GM08714 (cell line): ENCODE data around the gene KIF16B.

Experiments
- H3K4me3 ChIP-seq: fragments of 200-500 bp; sonication (Bioruptor generic); 2 replicates; pipeline ENCODE4 v1.5.1; 2014; ENCODE audit warnings: mild to moderate bottlenecking, low read length, inconsistent platforms
- ZNF274 ChIP-seq: IDR thresholded peaks from 2 replicates; pipeline ENCODE4 v1.6.1; 2012; ENCODE audit warnings: mild to moderate bottlenecking, low read depth, low read length

KIF16B gene

DNA sequence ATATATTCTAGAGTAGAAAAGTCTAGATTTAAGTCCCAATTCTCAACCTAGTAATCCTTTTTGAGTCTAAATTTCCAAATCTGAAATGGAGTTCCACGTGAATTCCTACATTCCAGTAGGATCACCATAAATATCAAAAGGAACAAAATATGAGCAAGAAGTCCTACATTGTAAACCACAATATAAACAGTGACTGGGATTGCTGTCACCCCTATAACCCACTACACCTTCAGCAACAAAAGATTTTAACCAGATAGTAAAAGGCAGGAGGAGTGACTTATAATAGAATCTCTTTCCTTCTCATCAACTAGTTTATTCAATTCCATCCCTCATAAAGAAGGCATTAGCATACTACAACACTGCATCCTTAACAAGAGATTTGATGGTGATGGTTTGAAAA is 210.6 kb downstream of the KIF16B start:
- H3K4me3 ChIP-seq = no peak overlapping the region
- TF ChIP-seq ZNF274 = no peak

DNA sequence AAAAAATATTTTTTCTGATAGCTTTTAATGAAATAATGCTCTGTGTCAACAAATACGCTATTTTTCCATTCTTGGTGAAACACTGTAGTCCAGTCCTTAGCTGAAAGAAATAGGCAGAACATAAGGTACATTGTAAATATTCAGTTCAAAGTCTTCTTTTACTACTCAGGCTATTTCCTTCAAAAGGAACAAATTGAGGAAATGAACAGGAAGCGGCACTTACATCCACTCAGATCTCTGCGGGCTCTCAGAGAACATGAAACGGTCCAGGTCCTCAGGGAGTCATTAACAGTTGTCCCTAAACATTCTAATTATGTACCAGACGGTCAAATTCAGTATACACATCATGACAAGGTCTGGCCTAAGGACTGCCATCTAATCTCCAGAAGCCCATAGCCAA is 212.6 kb downstream of the KIF16B start:
- no peak for TF ChIP-seq ZNF274
- H3K4me3 ChIP-seq = no peak overlapping the region

DNA sequence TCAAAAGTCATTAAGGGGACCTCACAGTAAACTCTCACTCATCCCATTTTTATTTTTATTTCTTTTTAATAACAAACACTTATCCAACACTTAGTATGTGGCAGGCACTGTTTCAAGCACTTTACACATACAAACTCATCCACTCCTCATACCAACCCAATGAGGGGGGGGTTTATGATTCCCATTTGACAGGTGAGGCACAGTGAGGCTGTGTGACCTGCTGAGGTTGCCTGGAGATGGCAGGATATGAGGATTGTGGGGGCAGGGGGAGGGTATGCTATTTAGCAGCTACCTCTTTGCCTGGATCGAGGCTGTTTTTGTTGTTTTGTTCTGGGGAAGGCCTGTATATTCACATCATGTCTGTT is 219.8 kb downstream of the KIF16B start:
- TF ChIP-seq ZNF274 = no peak
- no peak overlapping the region for H3K4me3 ChIP-seq

DNA sequence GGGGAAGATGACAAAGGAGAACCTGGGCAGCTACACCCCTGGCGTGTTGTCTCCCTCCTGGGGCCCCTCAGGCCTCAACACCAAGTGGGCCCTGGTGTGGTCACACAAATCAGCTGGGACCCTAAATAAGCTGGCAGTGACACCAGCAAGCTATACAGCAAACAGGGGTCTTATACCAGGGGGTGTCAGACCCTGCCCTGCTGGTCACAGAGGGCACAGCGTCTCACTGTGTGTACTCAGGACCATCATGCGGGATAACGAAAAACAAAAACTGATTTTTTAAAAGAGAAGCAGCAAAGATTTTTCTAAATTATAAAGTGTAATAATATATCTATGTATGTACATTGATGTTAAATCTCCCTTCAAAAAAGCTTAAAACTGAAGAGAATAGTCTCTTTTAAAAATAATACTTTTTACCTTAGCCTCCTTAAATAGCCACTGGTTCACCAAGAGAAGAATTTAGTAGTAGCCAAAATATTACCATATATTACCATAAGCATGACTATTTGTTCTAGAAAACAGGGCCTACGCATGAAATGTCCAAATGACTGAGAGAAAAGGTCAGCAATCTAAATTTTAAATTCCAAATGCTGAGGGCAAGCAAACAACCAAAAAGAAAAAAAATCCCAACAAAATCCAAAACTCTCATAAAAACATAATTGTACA is 220.4 kb downstream of the KIF16B start:
- no peak for TF ChIP-seq ZNF274
- no peak overlapping the region for H3K4me3 ChIP-seq

DNA sequence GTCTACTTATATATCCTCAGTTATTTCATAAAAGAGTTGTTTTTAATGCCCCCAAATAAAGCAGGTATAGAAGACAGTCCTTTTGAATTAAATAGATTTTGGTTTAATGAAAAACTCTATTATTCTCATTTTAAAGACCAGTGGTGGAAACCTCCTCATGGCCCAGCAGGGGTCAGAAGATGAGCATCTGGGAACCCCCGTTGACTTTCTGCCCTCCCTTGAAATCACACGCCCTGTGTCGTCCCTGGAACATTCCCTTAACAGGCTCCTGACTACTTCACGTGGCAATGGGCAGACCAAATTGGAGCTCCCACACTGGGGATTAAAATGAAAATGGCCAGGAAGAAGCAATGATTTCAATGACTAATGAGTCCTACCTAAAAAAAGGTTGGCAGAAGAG is 220.9 kb downstream of the KIF16B start:
- no peak overlapping the region for H3K4me3 ChIP-seq
- no peak for TF ChIP-seq ZNF274

DNA sequence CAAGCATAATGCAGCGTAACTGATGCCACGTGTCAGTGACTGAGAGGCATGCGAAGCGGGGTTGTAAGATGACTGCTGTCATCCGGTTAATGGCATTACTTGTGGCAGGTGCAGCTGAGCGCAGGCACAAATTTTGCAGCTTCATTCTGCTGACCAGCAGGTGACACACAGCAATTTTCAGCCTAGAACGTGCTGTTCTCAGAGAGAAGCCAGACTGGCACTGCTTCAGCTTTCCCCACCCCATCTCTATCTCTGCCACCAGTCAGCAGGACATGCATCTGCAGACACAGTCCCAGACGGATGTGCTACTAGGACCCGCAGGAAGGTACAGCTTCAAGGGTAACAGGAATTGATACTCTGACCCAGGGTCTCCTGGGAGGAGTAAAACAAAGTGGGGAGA is 221.8 kb downstream of the KIF16B start:
- no peak overlapping the region for H3K4me3 ChIP-seq
- TF ChIP-seq ZNF274 = no peak

DNA sequence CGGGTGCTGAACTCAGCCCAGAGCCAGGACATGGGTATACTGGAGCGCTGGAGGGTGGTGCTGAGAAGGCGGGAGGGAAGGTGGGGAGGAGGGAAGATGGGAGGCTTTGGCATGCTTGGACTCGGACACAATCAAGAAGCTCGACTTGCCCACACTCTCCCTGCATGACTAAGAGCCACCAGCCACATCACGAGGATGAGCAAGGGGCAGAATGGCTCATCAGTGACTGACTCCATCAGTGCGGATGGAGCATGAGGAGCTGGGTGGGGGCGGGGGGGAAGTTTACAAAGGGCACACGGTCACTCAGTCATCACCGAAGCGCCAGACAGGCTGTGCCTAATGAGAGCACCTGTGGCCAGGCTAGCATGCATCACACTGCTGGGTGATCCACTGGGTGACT is 222.8 kb downstream of the KIF16B start:
- no peak for TF ChIP-seq ZNF274
- H3K4me3 ChIP-seq = no peak overlapping the region

DNA sequence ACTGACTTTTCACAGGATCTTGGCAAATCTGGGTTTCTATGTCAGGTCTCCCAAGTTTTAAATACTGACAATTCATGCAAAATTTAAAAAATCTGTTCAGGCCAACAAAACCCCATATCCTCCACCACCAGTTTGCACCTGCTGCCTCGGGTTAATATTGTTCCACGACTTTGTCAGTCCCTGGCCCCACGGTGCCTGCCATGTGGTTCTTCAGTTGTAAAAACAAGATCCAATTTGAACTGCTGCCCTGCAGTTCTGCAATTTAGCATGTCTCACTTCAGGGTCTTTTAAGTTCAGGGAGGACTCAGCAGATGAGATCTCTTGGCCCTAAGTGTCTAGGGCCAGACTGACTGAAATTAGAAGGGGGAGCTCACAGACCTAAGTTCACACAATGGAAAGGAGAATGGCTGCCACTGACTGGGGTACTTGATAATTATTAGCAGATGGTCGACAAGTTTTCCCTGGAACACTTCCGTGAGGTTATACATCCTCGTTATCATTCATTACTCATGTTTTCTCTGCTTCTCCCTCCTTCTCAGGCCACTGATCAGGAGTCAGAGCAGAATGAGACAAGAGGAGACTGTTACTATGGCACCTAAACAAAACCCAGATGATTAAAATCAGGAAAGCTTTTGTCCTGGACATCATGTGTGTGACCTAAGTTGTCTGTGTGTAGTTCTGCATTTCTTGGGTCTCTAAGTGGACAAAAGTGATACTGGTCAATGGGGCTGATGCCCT is 223.6 kb downstream of the KIF16B start:
- TF ChIP-seq ZNF274 = no peak
- H3K4me3 ChIP-seq = no peak overlapping the region

DNA sequence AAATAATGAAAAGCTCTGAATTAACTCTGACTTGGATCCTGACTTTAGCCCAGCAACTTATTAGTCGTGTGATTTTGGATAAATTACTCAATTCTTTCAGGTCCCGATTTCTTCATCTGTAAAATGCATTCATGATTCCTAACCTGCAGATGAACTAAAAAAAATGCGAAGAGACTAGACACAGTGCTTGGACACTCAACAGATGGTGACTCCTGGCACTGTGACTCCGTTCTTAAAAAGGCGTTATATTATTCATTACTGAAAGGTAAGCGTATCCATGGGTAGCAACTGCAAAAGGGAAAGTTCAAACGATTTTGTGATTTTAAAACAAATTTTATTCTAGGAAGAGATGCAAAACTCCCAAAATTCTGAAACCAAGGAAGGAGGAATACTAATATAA is 226.3 kb downstream of the KIF16B start:
- TF ChIP-seq ZNF274 = no peak

DNA sequence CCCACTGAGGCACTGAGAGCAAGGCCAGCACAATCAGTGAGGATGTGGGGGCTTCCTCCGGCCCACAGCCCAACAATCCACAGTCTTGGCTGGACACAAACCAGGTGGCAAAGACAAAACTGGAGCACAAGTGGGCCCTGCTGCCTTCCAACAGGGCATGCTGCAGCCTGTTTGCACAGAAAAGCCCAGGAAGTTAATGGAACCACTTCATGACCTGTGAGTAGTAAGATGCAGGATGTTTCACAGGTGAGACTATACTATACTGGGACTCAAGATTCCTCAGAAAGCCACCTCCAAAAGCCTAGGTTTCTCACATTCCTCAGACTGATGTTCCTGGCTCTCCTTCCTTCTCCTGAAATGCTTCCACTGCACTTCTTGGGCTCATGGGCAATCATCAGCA is 235.5 kb downstream of the KIF16B start:
- no peak overlapping the region for H3K4me3 ChIP-seq
- no peak for TF ChIP-seq ZNF274

More for the DNA sequence above, 226.3 kb downstream of the KIF16B start:
- H3K4me3 ChIP-seq = no peak overlapping the region

DNA sequence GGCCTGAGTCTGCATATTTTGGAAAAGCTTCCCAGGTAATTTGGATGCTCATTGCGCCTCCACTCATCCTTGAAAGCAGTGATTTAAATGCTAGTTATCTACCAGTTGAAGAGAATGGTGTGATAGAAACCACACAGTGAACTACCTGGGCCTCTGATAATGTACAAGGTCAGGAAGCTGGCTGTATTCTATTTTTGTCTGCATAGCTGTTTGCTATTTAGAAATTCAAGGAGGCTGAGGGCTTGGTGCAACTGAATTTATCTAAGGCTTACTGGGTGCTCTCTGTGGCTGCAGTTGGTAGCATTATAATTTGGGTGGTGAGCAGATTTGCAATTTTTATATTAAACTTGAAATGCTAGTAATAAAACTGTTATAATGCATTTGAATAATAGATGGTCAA is 245.6 kb downstream of the KIF16B start:
- TF ChIP-seq ZNF274 = no peak
- no peak overlapping the region for H3K4me3 ChIP-seq

DNA sequence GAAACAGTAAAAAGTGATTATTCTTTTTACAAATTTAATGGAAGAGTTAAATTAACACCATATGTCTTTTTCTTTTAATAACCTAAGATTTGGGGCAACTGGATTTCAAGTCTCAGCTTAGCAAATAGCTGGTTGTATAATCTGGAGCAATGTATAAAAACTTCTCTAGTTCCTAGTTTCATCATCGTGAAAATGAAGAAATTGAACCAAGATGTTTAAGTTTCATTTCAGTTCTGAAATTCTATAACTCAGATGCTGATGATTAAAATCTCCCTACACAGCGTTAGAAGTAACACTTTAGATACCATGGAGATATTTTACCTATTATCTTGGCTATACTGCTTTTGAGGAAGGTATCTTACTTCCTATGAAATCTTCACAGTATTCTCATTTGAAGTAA is 252.0 kb downstream of the KIF16B start:
- H3K4me3 ChIP-seq = no peak overlapping the region
- no peak for TF ChIP-seq ZNF274

DNA sequence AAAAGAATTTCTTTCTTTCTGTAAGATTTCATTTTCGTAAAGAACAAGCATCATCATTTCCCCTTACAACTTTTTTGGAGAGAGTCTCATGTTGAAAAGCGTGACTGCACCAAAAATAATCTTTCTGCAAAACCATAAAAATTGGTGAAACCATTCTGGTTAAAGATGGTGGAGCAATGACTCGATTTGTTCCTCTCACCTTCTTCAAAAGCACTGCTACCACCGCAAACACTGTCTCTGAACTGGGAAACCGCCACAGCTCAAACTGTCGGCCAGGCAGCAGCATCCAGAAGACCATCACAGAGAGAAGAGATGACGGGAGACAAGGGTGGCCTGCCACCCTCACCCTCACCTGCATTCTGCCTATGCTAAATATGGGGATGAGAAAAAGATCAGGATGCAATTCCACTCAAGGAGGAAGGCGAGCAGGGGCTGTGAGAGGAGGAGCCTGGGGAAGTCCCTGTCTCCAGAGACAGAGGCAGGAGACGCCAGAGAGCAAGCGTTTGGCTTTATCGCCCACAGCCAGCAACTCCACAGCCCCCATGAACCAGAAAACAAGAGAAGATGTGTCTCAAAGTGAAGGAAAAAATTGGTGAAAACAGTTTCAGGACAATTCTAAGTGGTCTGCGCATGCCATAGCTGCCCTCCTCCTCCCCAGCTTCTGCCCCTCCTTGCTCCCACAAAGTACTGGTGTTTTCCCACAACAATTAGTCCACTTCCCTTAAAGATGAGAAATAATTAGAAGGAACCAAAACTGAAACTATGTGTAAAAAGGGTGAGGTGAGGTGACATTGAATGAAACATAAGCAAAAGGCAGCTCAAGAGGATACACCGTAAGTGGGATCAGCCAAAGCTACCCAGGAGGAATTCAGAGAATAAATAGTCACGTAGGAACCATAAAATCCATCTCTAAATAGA is 255.5 kb downstream of the KIF16B start:
- peak overlapping the region; percentile 32; the same call in 1 of the 2 replicates for H3K4me3 ChIP-seq
- no peak for TF ChIP-seq ZNF274

DNA sequence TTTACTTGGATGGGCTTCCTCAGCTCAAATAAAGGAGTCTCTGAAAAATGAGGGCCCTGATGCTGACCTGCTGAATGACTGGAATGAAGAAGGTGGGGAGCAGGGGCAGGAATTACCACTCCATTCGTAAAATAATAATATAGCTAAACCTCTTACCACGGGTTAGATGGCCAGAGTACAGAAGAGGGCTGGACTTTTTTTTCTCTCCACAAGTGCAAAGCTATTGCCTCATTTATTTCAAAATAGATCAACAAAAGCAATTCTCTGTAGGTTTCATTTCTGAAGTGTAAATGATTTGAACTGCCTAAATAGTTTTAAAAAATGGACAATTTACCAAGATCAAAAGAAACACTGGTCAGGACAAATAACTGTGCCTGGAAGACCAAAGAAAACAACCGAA is 256.7 kb downstream of the KIF16B start:
- TF ChIP-seq ZNF274 = no peak
- H3K4me3 ChIP-seq = no peak overlapping the region
